Measurements from ENCODE around the gene CCNYL1. TPM values are rescaled to one million over a fixed set of nuclear protein-coding genes. Genes with fewer than 3 reads are reported as not detected.
"Not testable (repeated sequence)": the region's sequence is repeated elsewhere in the genome, so short reads cannot be mapped to it uniquely, and the experiment has no call there.

CCNYL1 gene
- total RNA-seq, 1 experiment from 2014 or later: 7.0 TPM

DNA sequence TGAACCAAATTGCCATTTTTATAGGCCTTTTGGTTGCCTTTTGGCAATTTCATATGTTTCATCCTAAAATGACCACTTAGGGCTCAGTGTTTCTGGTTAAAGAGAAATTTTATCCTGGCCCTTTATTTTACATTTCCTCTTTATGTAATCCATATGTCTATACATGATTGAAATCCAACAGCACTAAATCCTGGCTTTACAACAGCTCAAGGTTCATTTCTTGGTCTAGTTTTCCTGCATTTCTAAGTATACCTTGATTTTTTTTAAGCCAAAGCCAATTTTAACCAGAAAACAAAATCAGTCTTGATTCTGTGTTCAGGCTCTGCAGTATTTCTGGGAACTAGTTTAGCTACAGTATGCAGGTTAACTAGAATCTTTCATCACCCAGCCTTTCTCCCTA is 46.6 kb downstream of the CCNYL1 start:
- Histone ChIP-seq H3K27me3 (replicated peaks) (no peaks in the 10 kb centered on the region), H3K9me3 (replicated peaks) (no peaks in the 10 kb centered on the region), H3K27ac (no peak overlapping the region), H3K4me3 (no peak overlapping the region), H3K36me3 (no peaks in the 10 kb centered on the region), H3K4me1 (replicated peaks) (no peaks in the 10 kb centered on the region)
- DNase-seq (ENCODE audit: low read depth in 1 of 2, low spot score in 2 of 2): no peak

DNA sequence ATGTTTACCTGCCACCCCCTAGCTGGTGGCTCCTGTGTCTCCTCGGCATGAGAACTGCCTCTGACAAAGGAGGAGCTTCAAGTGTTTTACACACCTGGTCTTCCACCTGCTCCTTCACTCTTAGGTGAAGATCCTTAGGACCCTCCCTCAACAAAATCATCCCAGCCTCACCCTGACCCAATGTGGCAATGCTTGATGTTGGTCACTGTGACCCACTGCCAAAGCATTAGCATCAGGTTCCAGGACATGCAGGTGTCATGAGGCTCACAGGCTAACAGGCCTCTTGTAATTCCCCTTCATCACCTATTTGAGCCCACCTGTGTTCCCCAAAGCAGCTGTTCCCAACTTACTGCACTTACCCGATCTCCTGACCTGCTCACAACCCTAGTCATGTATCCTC is 48.5 kb downstream of the CCNYL1 start:
- Histone ChIP-seq H3K4me1 (replicated peaks) (no peaks in the 10 kb centered on the region), H3K36me3 (no peaks in the 10 kb centered on the region), H3K27ac (no peak overlapping the region), H3K4me3 (no peak overlapping the region), H3K9me3 (replicated peaks) (no peaks in the 10 kb centered on the region), H3K27me3 (replicated peaks) (no peaks in the 10 kb centered on the region)
- no peak for DNase-seq (ENCODE audit: low read depth in 1 of 2, low spot score in 2 of 2)

DNA sequence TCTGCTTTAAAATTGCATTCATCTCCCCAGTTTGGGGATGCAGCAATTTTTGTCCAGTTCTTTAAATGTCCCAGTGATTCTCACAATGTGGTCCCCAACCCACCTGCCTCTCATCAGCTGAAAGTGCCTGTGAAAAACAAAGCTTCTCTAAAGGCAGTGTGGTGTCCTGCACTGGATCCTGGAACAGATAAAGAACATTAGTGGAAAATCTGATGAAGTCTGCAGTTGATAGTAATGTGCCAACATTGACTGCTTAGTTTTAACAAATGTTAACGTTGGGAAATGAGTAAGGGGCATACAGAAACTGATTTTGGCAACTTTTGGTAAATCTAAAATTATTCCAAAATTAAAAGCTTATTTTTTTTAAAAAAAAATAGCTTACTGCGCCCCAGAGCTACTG is 49.0 kb downstream of the CCNYL1 start:
- no peak overlapping the region for H3K4me3 ChIP-seq
- H3K4me1 ChIP-seq (replicated peaks): no peaks in the 10 kb centered on the region
- DNase-seq (ENCODE audit: low read depth in 1 of 2, low spot score in 2 of 2): no peak
- H3K27me3 ChIP-seq (replicated peaks): no peaks in the 10 kb centered on the region
- no peaks in the 10 kb centered on the region for H3K36me3 ChIP-seq
- H3K27ac ChIP-seq: no peak overlapping the region
- H3K9me3 ChIP-seq (replicated peaks): no peaks in the 10 kb centered on the region

DNA sequence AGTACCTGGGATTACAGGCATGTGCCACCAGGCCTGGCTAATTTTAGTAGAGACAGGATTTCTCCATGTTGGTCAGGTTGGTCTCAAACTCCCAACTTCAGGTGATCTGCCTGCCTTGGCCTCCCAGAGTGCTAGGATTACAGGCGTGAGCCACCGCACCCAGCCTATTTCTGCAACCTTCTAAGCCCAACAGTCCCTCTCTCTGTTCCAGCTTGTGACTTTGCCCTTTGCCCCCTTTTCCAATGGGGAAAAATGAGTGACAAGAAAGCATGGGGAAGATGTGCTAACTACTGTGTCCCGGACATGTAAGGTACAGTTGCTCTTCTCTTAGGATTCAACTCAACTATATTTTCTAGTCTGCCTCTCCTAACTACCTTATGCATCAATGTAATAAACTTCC is 50.0 kb downstream of the CCNYL1 start:
- H3K4me1 ChIP-seq (replicated peaks); H3K27me3 ChIP-seq (replicated peaks); H3K27ac ChIP-seq; H3K4me3 ChIP-seq; H3K9me3 ChIP-seq (replicated peaks); DNase-seq (ENCODE audit: low read depth in 1 of 2, low spot score in 2 of 2); H3K36me3 ChIP-seq: not testable (repeated sequence)

DNA sequence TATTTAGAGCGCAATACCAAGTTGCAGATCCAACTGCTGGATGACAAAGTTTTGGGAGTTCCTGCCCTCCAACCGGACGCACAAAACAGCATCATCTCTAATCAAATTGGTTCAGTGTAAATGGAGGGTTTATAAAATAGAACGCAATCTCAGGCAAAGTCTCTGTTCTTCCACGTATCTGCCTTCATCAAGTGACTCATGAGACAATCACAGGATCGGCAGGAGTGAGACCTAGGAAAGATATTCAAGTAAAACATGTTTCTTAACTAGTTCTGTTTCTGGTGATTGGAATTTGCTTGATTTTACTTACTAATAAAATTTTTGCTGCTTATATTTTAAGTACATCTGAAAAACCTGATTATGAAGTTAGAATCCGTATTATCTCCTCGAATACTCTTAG is 50.7 kb downstream of the CCNYL1 start:
- H3K27ac ChIP-seq: no peak overlapping the region

DNA sequence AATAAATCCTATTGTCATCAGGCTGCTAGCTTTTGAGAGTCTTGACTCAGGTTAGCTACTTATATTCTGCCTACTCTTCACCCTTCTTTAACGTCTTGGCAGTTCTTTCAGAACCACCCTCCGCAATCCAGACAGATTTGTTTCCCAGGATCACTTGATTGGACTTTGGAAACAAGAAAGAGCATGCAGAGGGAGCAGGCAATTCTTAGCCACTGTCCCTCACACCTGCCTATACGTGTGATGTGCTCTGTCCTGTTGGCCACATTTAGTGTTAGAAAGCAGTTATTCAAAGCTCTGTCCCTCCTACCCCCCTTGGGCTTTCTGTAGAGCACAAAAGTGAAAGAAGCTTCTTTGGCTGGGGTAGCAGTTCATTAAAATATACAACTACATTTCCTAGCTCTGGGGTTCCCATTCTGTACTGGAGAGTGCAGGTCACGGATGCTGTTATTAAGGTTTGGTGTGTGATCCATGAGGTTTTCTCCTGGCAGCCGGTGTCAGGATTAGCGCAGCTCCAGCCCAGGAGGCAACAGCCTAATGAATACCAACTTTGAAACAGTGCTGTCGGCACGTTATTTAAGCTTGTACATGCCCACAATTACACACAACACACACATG is 52.0 kb downstream of the CCNYL1 start:
- no peak for DNase-seq (ENCODE audit: low read depth in 1 of 2, low spot score in 2 of 2)

More for the DNA sequence above, 50.7 kb downstream of the CCNYL1 start:
- H3K27me3 ChIP-seq (replicated peaks): no peaks in the 10 kb centered on the region
- H3K4me1 ChIP-seq (replicated peaks): no peaks in the 10 kb centered on the region
- no peaks in the 10 kb centered on the region for H3K9me3 ChIP-seq (replicated peaks)
- peaks cover 1% of the 10 kb centered on the region for H3K36me3 ChIP-seq
- DNase-seq (ENCODE audit: low read depth in 1 of 2, low spot score in 2 of 2): no peak
- H3K4me3 ChIP-seq: no peak overlapping the region

DNA sequence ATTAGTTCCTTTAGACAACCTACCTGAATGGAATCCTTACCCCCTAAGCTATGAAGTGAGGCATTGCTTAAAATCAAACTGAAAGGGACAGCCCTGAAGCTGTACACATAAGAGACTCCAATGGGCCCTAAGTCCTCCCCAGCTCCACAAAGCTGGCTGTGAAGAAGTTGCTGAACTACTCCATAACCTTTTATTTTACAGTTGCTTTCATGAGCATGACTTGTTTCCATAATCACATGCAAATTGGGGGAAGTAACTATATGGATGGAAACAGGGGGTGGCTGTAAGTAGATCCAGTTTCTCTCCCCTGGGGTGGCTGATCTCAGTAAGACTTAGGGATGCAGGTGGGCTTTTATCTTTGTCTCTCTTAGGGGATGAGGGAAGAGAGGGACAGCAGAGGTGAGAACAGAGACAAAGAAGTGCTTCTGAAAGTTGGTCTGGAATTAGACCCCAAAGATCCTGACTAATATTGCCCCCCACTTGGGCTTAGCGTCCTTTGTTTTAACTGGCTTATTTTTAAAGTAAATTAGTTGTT is 52.7 kb downstream of the CCNYL1 start:
- no peak for DNase-seq (ENCODE audit: low read depth in 1 of 2, low spot score in 2 of 2)
- no peak overlapping the region for H3K4me3 ChIP-seq
- peaks cover 10% of the 10 kb centered on the region for H3K4me1 ChIP-seq (replicated peaks)
- no peaks in the 10 kb centered on the region for H3K27me3 ChIP-seq (replicated peaks)
- no peaks in the 10 kb centered on the region for H3K9me3 ChIP-seq (replicated peaks)
- peaks cover 10% of the 10 kb centered on the region for H3K36me3 ChIP-seq
- no peak overlapping the region for H3K27ac ChIP-seq

More for the DNA sequence above, 52.0 kb downstream of the CCNYL1 start:
- H3K4me1 ChIP-seq (replicated peaks): peaks cover 7% of the 10 kb centered on the region
- no peak overlapping the region for H3K27ac ChIP-seq
- no peaks in the 10 kb centered on the region for H3K9me3 ChIP-seq (replicated peaks)
- H3K4me3 ChIP-seq: no peak overlapping the region
- H3K36me3 ChIP-seq: peaks cover 10% of the 10 kb centered on the region
- no peaks in the 10 kb centered on the region for H3K27me3 ChIP-seq (replicated peaks)

DNA sequence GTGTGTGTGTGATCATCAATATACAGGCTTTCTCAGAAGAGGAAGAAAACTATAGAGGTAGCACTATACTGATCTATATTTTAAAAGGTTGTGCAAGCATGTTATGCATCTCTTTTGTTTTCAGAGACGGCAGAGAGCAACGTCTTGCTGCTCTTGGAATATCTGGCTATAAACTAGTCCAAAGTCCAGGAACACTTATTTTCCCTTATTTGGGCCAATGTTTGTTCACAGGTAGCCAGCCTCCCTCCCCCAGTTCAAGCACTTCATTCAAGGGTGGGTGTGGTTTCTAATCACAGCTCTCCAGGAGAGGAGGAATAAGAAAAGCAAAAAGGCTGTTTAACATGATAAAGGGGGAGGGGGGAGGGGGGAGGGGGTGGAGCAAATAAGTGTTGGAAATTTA is 54.1 kb downstream of the CCNYL1 start:
- no peaks in the 10 kb centered on the region for H3K27me3 ChIP-seq (replicated peaks)
- H3K9me3 ChIP-seq (replicated peaks): no peaks in the 10 kb centered on the region
- no peak overlapping the region for H3K27ac ChIP-seq
- peaks cover 12% of the 10 kb centered on the region for H3K4me1 ChIP-seq (replicated peaks)
- H3K4me3 ChIP-seq: no peak overlapping the region
- H3K36me3 ChIP-seq: peaks cover 10% of the 10 kb centered on the region
- no peak for DNase-seq (ENCODE audit: low read depth in 1 of 2, low spot score in 2 of 2)

DNA sequence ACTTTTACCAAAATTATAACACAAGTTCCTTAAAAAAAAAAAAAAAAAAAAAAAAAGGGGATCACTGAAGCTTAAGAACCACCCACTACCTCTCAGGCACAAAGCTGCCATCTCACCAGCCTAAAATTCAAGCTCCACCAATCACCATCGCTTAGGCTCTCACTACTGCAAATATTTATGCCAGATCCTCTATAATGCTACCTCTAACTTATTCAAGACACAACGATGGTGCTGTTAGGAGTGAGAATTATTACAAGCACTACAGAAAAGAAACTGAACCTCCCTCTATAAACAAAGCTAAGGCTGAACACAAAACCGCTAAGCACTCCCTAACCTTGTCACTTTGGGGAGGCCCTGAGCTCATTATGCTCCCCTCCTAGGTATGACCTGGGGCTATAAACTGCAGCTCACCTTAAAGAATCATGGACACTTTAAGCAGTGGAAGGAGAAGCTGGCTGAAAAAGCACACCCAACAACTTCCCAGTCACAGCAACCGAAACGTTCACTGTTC is 54.7 kb downstream of the CCNYL1 start:
- Histone ChIP-seq H3K4me1 (replicated peaks) (peaks cover 12% of the 10 kb centered on the region), H3K9me3 (replicated peaks) (no peaks in the 10 kb centered on the region), H3K36me3 (peaks cover 10% of the 10 kb centered on the region), H3K27me3 (replicated peaks) (no peaks in the 10 kb centered on the region), H3K4me3 (no peak overlapping the region), H3K27ac (no peak overlapping the region)
- DNase-seq (ENCODE audit: low read depth in 1 of 2, low spot score in 2 of 2): no peak

DNA sequence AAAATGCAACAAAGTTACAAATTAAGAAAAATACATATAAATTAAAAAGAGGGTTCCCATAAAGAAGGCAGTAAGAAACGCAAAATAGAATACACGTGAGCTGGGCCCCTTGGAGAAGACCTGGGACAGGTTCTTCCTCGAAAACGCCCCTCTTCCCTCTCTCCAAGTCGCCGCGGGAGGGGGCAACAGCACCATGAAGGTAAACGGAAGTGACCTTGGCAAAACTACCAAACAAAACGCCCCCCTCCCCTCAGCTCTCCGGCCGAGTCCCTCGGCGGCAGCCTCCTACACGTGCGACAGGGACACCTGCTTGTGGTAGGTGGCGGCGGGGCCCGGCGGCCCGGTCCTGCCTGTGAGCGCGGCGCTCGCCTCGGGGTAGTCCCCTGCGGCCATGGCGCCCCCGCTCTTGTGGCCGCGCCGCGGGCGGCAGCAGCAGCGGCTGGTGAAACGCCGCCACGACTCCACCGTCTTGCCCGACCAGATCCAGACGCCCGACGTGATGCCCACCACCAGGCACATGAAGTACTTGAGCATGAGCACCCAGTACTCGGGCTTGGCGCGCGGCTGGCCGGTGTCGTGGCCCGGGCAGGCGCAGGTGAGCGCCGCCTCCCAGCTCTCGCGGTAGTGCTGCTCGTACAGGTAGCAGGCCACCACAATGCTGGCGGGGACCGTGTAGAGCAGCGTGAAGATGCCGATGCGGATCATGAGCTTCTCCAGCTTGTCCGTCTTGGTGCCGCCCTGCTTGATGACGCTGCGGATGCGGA is 55.4 kb downstream of the CCNYL1 start:
- peaks cover 10% of the 10 kb centered on the region for H3K36me3 ChIP-seq
- no peak for DNase-seq (ENCODE audit: low read depth in 1 of 2, low spot score in 2 of 2)
- H3K4me1 ChIP-seq (replicated peaks): peaks cover 12% of the 10 kb centered on the region
- no peaks in the 10 kb centered on the region for H3K9me3 ChIP-seq (replicated peaks)
- no peaks in the 10 kb centered on the region for H3K27me3 ChIP-seq (replicated peaks)
- no peak overlapping the region for H3K4me3 ChIP-seq
- H3K27ac ChIP-seq: no peak overlapping the region

DNA sequence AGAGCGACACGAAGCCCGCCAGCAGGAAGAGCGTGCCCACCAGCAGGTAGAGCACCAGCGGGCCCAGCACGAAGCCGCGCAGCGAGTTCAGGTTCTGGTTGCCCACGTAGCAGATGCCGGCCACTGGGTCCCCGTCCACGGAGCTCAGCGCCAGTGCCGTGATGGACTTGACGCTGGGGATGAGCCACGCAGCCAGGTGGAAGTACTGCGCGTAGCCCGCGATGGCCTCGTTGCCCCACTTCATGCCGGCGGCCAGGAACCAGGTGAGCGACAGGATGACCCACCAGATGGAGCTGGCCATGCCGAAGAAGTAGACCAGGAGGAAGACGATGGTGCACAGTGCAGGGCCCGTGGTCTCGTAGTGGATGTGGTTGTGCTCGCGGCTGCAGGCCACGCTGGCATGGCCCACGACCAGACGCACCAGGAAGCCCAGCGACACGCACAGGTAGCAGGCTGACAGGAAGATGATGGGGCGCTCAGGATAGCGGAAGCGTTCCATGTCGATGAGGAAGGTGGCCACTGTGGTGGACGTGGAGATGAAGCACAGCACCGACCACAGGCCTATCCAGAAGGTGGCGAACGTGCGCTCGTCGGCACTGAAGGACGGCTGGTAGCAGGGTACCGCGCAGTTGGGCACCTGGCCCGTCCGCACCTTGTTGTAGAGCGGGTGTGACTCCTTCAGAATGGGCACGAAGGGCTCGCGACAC is 56.2 kb downstream of the CCNYL1 start:
- H3K36me3 ChIP-seq: peaks cover 10% of the 10 kb centered on the region
- no peak overlapping the region for H3K27ac ChIP-seq
- H3K4me1 ChIP-seq (replicated peaks): peaks cover 12% of the 10 kb centered on the region
- no peak for DNase-seq (ENCODE audit: low read depth in 1 of 2, low spot score in 2 of 2)
- peak overlapping the region; percentile 63 for H3K4me3 ChIP-seq
- no peaks in the 10 kb centered on the region for H3K9me3 ChIP-seq (replicated peaks)
- no peaks in the 10 kb centered on the region for H3K27me3 ChIP-seq (replicated peaks)

DNA sequence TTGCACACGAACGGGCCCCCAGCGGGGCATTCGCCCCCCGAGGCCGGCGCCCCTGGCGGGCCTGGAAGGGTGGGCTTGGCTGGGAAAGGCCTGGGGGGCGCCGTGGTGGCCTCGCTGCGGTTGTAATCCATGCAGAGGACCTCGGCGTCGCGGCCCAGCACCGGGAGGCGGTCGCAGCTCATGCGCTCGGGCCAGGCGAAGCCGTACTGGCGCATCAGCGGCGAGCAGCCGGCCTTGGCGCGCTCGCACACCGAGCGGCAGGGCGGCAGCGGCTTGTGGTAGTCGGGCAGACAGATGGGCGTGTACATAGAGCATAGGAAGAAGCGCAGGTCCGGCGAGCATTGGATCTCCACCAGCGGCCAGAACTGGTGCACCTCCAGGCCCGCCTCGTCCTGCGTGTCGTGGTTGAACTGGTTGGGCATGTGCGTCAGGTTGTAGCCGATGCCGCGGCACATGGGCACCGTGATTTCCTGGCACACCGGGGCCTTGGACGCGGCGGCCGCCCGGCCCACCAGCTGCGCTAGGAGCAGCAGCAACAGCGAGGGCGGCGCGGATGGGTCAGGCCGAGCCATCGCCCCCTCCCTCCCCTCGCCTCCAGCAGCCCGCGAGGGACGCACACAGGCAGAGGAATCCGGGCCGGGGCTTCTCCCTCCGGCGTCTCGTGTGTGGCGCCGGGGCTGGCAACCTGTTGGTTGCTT is 56.9 kb downstream of the CCNYL1 start:
- DNase-seq (ENCODE audit: low read depth in 1 of 2, low spot score in 2 of 2): no peak
- Histone ChIP-seq H3K4me1 (replicated peaks) (peaks cover 12% of the 10 kb centered on the region), H3K27me3 (replicated peaks) (no peaks in the 10 kb centered on the region), H3K27ac (no peak overlapping the region), H3K9me3 (replicated peaks) (no peaks in the 10 kb centered on the region), H3K4me3 (peak overlapping the region; percentile 63), H3K36me3 (peaks cover 10% of the 10 kb centered on the region)

DNA sequence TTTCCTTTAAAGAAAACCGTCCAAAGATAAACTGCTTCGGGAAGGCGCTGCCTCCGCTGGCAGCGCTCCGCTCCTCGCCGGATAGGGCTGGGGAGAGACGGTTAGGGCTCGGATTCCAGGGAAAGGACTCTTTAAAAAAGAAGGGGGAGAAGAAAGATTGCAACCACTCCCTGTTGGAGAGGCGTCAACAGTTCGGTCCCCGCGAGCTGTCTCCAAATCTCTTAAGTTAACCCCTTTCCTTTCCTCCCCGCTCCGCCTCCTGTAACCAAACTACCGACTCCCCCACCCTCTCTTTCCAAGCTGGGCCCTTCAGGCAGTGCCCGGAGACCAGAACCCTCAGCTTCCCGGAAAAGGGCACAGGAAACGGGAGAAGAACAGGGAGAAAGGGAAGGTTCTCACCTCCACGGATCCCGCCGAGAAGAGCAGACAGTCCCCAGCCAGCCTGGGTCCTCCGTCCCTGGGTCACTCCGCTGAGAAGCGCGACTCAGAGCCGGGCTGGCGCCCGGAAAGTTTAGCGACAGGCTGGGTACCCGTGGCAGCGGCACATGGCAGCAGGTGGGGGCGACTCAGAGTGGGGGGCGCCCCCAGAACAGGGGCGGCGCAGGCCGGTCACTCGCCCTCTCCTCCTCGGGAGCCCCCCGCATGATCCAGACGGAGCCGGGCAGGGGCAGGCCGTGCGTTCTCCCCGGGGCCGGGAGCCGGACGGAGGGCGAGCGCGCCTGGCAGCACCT is 57.6 kb downstream of the CCNYL1 start:
- no peaks in the 10 kb centered on the region for H3K27me3 ChIP-seq (replicated peaks)
- peak in 1 of 2 experiments; percentile 55 for DNase-seq (ENCODE audit: low read depth in 1 of 2, low spot score in 2 of 2)
- peaks cover 12% of the 10 kb centered on the region for H3K4me1 ChIP-seq (replicated peaks)
- H3K27ac ChIP-seq: no peak overlapping the region
- peak overlapping the region; percentile 63 for H3K4me3 ChIP-seq
- no peaks in the 10 kb centered on the region for H3K9me3 ChIP-seq (replicated peaks)
- peaks cover 10% of the 10 kb centered on the region for H3K36me3 ChIP-seq

Measured in SJSA1 (cell line).